GM20431 (cell line): Measurements from ENCODE around the gene CEP63.

ENCODE experiments used
- in situ Hi-C: fragments of 300-500 bp; cut with MseI, MboI; formaldehyde crosslinking; loops from one replicate; pipeline ENCODE4 v1.15.0; 2020; ENCODE audit warnings: low sequenced_read_pairs; ENCODE audit not compliant: unreplicated experiment

The CEP63 gene

DNA sequence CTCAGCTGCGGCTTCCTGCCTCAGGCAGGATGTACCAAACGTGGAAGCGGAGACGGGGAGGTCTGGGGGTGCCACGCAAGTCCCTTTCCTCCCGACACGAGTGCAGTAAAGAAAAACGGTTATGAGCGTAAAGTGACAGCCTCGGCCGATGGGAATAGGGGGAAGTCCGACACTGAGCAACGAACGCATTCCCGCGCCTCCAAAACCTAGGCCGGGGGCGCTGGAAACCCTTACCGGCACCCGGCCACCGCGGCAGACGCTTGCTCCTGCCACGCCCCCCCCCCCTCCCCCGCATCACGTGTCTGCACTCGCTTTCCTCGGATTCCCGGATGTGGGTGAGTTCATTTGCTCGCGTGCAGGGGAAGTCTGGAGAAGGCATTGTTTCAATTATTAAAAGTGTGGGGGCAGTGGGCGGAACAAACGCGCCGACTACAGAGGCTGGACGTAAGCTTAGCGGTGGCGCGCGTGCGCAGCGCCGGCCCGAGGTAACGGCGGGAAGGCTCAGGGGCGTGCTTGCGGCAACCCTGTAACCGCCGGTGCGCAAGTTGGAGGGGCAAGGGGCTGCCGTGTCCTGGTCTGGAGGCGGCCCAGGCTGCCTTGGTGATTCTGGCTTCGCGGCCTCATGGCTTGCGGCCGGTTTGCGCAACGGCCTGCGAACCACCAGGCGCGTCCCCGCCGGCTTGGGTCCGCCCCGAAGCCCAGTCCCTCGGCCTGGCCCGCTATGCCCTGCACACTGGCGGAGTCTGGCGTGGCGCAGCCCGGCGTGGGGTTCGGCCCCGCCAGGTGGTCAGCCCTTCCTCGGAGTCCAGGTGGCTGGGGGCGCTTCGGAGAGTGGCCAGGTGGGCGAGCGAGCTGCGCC lies at the start of gene CEP63, which contains the start of gene ANAPC13:
Gene CEP63 (plus strand): TSS at position 340 of the 859 bp plus-strand sequence. CDS start 9,264 bp downstream, outside the sequence.
Gene ANAPC13 (minus strand): TSS at position 268 of the 859 bp plus-strand sequence. CDS start 3,081 bp downstream, outside the sequence.
- in situ Hi-C loops = no loop called here

DNA sequence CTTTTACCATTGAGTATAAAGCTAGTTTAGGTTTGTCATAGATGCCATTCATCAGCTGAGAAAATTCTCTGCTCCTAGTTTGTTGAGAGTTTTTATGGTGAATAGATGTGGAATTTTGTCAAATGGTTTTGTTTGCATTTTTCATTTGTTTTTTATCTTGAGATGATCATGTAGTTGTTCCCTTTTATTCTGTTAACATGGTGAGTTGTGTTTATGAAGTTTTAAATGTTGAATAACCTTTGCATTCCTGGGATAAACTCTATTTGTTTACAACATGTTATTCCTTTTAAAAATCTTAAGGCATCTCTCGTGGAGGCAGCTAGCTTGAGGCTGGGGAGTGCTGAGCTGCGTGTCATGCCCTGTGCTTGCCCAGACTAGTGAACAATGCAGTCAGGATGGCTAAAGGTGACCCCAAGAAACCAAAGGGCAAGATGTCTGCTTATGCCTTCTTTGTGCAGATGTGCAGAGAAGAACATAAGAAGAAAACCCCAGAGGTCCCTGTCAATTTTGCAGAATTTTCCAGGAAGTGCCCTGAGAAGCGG lies 48.6 kb upstream of the CEP63 start:
- in situ Hi-C loops = no loop called here

GRCh38 chr3:134441321-134441720 lies 44.5 kb upstream of the CEP63 start:
- in situ Hi-C loops = no loop called here

DNA sequence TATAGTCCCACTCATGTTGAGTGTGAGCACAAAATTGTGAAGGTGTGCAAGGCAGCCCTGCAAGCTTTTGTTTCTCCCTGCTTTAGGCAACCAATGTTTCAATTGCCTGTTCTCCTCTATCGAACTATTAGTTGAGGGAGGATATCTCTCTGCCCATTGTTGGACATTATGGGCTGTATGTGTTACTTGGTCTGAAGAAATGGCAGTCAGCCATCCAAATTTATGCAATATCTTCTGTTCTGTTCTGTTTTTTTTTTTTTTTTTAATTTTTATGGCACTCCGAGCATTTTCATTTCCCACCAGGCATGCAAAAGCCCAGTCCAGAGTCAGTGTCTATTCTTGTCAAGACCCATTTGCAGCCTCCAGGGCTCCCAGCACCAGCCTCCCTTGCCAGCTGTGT lies 44.0 kb upstream of the CEP63 start:
- in situ Hi-C loops = no loop called here

GRCh38 chr3:134445095-134445494 lies 40.8 kb upstream of the CEP63 start:
- in situ Hi-C loops = no loop called here

DNA sequence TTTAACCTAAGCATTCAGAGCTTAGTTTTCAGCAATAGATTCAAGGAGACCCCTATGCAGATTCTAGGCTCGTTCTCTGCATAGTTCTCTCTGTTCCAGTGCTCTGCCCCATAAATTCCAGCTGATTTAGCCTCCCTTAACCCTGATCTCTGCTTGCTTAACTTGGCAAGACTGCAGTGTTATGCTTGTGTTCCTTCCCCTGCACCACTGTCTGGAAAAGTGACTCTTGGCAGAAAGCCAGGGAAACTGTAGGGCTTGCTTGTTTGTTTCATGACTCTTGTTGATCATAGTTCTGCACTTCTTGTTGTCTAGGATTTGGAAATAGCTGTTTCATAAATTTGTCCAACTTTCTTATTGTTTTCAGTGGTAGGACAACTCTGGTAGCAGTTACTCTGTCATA lies 40.2 kb upstream of the CEP63 start:
- in situ Hi-C loops = no loop called here

GRCh38 chr3:134446800-134447199 lies 39.1 kb upstream of the CEP63 start:
- in situ Hi-C loops = no loop called here

GRCh38 chr3:134447351-134447750 lies 38.5 kb upstream of the CEP63 start:
- in situ Hi-C loops = no loop called here

DNA sequence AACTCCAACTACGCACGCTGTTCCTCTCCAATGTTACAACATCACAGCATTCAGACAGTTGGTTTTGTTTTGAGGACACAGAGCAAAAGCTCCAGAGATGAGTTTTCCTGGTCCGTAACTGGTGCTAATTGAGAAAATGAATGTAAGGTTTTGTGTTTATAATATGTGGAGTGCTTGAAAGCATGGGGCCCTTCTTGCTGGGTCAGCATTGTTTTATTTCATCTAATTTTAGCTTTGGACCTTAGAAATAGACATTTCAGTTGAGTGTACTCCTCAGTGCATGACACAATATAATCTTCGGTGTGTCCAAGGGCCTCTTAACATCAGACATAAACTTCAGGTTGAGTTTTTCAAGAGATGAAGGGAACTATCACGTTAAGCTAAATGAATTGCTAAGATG lies 37.2 kb upstream of the CEP63 start:
- in situ Hi-C loops = no loop called here

- in situ Hi-C loops = no loop called here
These were observed 36.6 kb upstream of the CEP63 start for GRCh38 chr3:134449277-134449676.

- in situ Hi-C loops = loop anchor here (25.0 kb wide), 1 partner anchor 238 kb away; no protein-coding TSS in a partner anchor
These were observed 35.9 kb upstream of the CEP63 start for GRCh38 chr3:134449951-134450350.

GRCh38 chr3:134453631-134454030 lies 32.2 kb upstream of the CEP63 start:
- in situ Hi-C loops = loop anchor here (25.0 kb wide), 1 partner anchor 241 kb away; no protein-coding TSS in a partner anchor

DNA sequence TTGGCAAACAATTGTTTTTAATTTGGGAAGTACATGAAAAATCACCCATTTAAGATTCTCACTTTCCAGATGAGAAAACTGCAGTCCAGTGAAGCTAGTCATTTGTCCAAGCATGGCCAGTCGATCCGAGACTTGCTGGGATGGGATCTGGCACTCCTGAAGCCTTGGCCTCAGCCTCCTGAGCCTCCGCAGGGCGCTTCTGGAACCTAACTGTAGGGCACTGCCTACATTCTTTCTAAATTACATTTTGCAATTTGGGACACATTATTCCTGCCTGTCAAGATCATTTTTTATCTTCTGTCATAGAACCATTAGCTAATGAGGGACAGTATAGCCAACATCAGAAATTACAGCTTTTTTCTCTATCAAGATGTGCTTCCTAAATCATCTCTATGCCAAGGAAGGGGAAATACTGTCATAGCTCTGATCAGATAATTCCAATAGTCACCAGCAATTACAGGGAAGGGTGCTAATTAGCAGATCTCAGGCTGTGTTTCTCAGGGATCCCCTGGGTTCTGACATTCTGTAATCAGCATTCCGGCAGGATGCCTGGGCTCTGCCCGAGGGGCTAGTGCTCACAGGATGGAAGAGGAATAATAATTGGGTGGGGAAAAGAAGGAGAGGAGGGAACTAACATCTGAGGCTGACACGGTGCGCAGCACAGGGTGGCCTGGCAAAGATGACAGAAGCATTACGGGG lies 28.3 kb upstream of the CEP63 start:
- in situ Hi-C loops = loop anchor here (25.0 kb wide), 1 partner anchor 245 kb away; no protein-coding TSS in a partner anchor

DNA sequence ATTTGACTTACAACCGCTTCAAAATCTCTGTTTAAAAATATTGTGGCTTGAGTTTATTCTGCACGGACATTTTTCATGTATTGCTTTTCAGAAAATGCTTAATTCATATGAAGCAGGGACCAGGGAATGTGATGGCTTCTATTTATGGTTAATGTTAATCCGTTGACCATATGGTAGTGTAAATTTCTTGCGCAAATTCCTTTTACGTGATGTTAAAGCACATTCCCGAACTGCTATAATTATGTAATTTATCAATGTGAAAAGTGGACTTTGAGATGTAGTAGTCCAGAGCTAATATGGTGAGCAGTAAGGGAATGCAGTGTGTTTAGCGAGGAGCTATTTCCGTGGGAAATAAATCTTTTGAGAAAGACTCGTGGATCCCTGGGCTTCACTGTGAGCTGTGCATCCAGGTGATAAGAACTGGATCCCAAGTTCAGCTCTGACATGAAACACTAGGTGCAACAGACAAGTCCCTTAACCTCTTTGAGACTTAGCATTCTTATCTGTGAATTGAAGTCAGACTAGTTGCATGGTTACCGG lies 27.4 kb upstream of the CEP63 start:
- in situ Hi-C loops = loop anchor here (25.0 kb wide), 1 partner anchor 246 kb away; no protein-coding TSS in a partner anchor

GRCh38 chr3:134459562-134459961 lies 26.3 kb upstream of the CEP63 start:
- in situ Hi-C loops = loop anchor here (25.0 kb wide), 1 partner anchor 247 kb away; no protein-coding TSS in a partner anchor

DNA sequence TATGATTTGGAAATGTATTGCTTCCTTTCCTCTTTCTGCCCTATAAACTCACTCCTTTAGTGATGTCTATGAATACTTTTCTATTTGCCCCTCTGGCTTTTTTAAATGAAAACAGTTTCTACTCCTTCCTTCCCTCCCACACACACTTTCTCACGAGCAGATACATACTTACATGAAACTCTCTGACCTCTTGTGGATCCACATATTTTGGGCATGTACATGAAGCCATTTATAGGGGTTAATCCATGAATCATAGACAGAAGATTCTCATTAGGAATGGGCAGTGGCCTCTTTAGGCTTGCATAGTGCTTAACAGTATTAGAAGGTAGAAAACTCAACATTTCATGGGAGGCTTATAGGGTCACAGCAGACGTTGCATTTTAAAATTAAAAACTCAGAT lies 24.9 kb upstream of the CEP63 start:
- in situ Hi-C loops = loop anchor here (25.0 kb wide), 1 partner anchor 249 kb away; no protein-coding TSS in a partner anchor

- in situ Hi-C loops = loop anchor here (25.0 kb wide), 1 partner anchor 250 kb away; no protein-coding TSS in a partner anchor
These were observed 23.4 kb upstream of the CEP63 start for GRCh38 chr3:134462331-134462941.

GRCh38 chr3:134463676-134464063 lies 22.2 kb upstream of the CEP63 start:
- in situ Hi-C loops = loop anchor here (25.0 kb wide), 1 partner anchor 251 kb away; no protein-coding TSS in a partner anchor

GRCh38 chr3:134464064-134464688 lies 21.7 kb upstream of the CEP63 start:
- in situ Hi-C loops = loop anchor here (25.0 kb wide), 1 partner anchor 252 kb away; no protein-coding TSS in a partner anchor
